A549 (cell line): ENCODE measurements around the gene LPAR5.

Experiments
- BCL3 ChIP-seq: fragments of >200 bp; sonication (Bioruptor Twin); formaldehyde crosslinking; IDR thresholded peaks from 3 replicates; pipeline ENCODE4 v1.6.1; 2016
- CTCF ChIP-seq: fragments of >200 bp; sonication (Bioruptor Twin); formaldehyde crosslinking; IDR thresholded peaks from 3 replicates; pipeline ENCODE4 v1.5.1; 2016
- JUNB ChIP-seq: fragments of >200 bp; sonication (Bioruptor Twin); formaldehyde crosslinking; IDR thresholded peaks from 2 replicates; pipeline ENCODE4 v1.6.1; 2016
- KDM1A ChIP-seq: fragments of 200-600 bp; sonication (generic); IDR thresholded peaks from 2 replicates; pipeline ENCODE4 v1.6.1; 2016; ENCODE audit warnings: low read depth, mild to moderate bottlenecking
- NFE2L2 ChIP-seq: fragments of 150-350 bp; conservative IDR thresholded peaks from 2 replicates; pipeline ENCODE4 v1.6.1; 2014; ENCODE audit warnings: low read length
- POLR2A ChIP-seq: IDR thresholded peaks from 2 replicates; pipeline ENCODE4 v1.6.1; 2012; ENCODE audit warnings: mild to moderate bottlenecking, low read length
- RAD21 ChIP-seq, 2 experiments: fragments of >200 bp in 1 of 2; sonication (Bioruptor Twin) in 1 of 2; formaldehyde crosslinking in 1 of 2; IDR thresholded peaks in 1 of 2; conservative IDR thresholded peaks in 1 of 2; 2 replicates in 1 of 2; 3 replicates in 1 of 2; pipeline ENCODE4 v1.6.1; 2012 to 2018; ENCODE audit warnings: inconsistent platforms in 1 of 2
- REST ChIP-seq: fragments of 200-600 bp; sonication (generic); IDR thresholded peaks from 2 replicates; pipeline ENCODE4 v1.6.1; 2016; ENCODE audit warnings: antibody characterized with exemption, mild to moderate bottlenecking, moderate library complexity
- SREBF2 ChIP-seq: fragments of 450-650 bp; IDR thresholded peaks from 2 replicates; pipeline ENCODE4 v1.6.1; 2014; ENCODE audit warnings: mild to moderate bottlenecking, moderate library complexity

- TF ChIP-seq CTCF (no peak), RAD21 (conservative IDR thresholded peaks at IDR 0.05 in 1 of 2, IDR thresholded peaks at IDR 0.05 in 1 of 2) (no peak), JUNB (no peak), REST (no peak), SREBF2 (no peak), BCL3 (no peak), NFE2L2 (no peak), KDM1A (no peak), POLR2A (no peak)
These were observed 17.6 kb upstream of the LPAR5 start for GRCh38 chr12:6653342-6653741.
